ENCODE results near the gene SERPINB8.

GRCh38 chr18:63940008-63940407 lies 29.9 kb upstream of the SERPINB8 start:
- TF ChIP-seq CTCF (IDR thresholded peaks at IDR 0.05) (no peak), POLR2A (IDR thresholded peaks at IDR 0.05) (no peak), EP300 (IDR thresholded peaks at IDR 0.05) (no peak)
